ENCODE results near the gene LPAR1.
A peak's percentile ranks its signal among the peaks of the same experiment; 100 is the strongest.

The LPAR1 gene

GRCh38 chr9:111037356-111037707 lies 938 bp downstream of the LPAR1 start:
- TF ChIP-seq CTCF (IDR thresholded peaks at IDR 0.05; ENCODE audit: low read depth, low read length), result no peak
- no peak for DNase-seq (ENCODE audit: extremely low read depth, low read depth)

- no peak for DNase-seq (ENCODE audit: extremely low read depth, low read depth)
Measured at GRCh38 chr9:111036946-111037345, 1.3 kb downstream of the LPAR1 start.

GRCh38 chr9:111036429-111036789 lies 1.9 kb downstream of the LPAR1 start:
- DNase-seq (ENCODE audit: extremely low read depth, low read depth), result no peak
- TF ChIP-seq CTCF (IDR thresholded peaks at IDR 0.05; ENCODE audit: low read depth, low read length), result peak; percentile 96

More at GRCh38 chr9:111036946-111037345, 1.3 kb downstream of the LPAR1 start:
- TF ChIP-seq CTCF (IDR thresholded peaks at IDR 0.05; ENCODE audit: low read depth, low read length), result no peak

GRCh38 chr9:111035543-111036428 lies 2.5 kb downstream of the LPAR1 start:
- no peak for TF ChIP-seq CTCF (IDR thresholded peaks at IDR 0.05; ENCODE audit: low read depth, low read length)
- DNase-seq (ENCODE audit: extremely low read depth, low read depth), result no peak

- no peak for DNase-seq (ENCODE audit: extremely low read depth, low read depth)
- no peak for TF ChIP-seq CTCF (IDR thresholded peaks at IDR 0.05; ENCODE audit: low read depth, low read length)
Measured at GRCh38 chr9:111034898-111035539, 3.3 kb downstream of the LPAR1 start.

GRCh38 chr9:111034170-111034897 lies 3.9 kb downstream of the LPAR1 start:
- DNase-seq (ENCODE audit: extremely low read depth, low read depth), result no peak
- no peak for TF ChIP-seq CTCF (IDR thresholded peaks at IDR 0.05; ENCODE audit: low read depth, low read length)

- no peak for DNase-seq (ENCODE audit: extremely low read depth, low read depth)
- TF ChIP-seq CTCF (IDR thresholded peaks at IDR 0.05; ENCODE audit: low read depth, low read length), result no peak
Measured at GRCh38 chr9:111030492-111030891, 7.8 kb downstream of the LPAR1 start.
